ENCODE data around the gene CNTROB.

Gene CNTROB

GRCh38 chr17:7992516-7992915 is 60.5 kb downstream of the CNTROB start:
- TF ChIP-seq, protein P1, sequence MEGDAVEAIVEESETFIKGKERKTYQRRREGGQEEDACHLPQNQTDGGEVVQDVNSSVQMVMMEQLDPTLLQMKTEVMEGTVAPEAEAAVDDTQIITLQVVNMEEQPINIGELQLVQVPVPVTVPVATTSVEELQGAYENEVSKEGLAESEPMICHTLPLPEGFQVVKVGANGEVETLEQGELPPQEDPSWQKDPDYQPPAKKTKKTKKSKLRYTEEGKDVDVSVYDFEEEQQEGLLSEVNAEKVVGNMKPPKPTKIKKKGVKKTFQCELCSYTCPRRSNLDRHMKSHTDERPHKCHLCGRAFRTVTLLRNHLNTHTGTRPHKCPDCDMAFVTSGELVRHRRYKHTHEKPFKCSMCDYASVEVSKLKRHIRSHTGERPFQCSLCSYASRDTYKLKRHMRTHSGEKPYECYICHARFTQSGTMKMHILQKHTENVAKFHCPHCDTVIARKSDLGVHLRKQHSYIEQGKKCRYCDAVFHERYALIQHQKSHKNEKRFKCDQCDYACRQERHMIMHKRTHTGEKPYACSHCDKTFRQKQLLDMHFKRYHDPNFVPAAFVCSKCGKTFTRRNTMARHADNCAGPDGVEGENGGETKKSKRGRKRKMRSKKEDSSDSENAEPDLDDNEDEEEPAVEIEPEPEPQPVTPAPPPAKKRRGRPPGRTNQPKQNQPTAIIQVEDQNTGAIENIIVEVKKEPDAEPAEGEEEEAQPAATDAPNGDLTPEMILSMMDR (IDR thresholded peaks at IDR 0.05; ENCODE audit: extremely low read depth, missing control alignments) = no peak
- DNase-seq (ENCODE audit: low spot score) = no peak

DNA sequence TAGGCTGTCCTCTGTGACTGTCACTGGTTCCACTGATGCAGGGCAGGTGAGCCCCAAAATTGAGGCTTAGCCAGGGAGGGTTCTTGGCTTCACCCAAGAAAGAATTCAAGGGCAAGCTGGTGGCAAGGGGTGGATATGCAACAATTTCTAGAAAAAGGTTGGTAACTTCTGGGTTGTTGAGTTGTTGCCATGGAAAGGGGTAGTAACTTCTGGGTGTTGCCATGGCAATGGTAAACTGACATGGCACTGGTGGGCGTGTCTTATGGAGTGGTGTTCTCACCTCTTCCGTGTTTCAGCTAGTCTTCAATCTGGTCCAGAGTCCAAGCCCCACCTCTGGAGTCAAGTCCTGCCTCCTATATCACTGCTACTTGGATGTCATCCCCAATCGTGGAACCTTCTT is 60.9 kb downstream of the CNTROB start:
- DNase-seq (ENCODE audit: low spot score) = no peak

DNA sequence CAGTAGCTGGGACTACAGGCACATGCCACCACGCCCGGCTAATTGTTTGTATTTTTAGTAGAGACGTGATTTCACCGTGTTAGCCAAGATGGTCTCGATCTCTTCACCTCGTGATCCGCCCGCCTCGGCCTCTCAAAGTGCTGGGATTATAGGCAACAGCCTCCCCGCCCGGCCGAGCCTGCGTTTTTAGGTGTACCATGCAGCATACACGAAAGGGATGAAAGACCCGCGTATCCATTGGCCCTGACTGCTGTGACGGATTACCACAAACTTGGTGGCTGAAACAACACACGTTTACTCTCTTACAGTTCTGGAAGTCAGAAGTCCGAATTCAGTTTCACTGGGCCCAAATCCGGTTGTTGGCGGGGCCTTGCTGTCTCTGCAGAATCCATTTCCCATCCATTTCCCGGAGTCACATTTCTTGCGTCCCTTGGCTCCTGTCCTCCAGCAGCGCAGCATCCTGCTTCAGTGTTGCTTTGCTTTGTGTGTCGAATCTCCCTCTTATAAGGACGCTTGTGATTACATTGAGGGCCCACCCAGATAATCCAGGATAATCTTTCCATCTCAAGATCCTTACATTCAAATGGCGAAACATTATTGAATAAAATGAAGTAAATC is 62.1 kb downstream of the CNTROB start:
- TF ChIP-seq, protein P1 (IDR thresholded peaks at IDR 0.05; ENCODE audit: extremely low read depth, missing control alignments) = no peak
- DNase-seq (ENCODE audit: low spot score) = no peak

More for the DNA sequence above, 60.9 kb downstream of the CNTROB start:
- TF ChIP-seq, protein P1 (IDR thresholded peaks at IDR 0.05; ENCODE audit: extremely low read depth, missing control alignments) = no peak

GRCh38 chr17:7995724-7996123 is 63.7 kb downstream of the CNTROB start:
- TF ChIP-seq, protein P1 (IDR thresholded peaks at IDR 0.05; ENCODE audit: extremely low read depth, missing control alignments) = no peak
- no peak for DNase-seq (ENCODE audit: low spot score)

- TF ChIP-seq, protein P1 (IDR thresholded peaks at IDR 0.05; ENCODE audit: extremely low read depth, missing control alignments) = peak; percentile 8
- no peak for DNase-seq (ENCODE audit: low spot score)
These were observed 65.2 kb downstream of the CNTROB start for GRCh38 chr17:7997186-7997585.
